LoVo (cell line): ENCODE results near the gene BCAS3.

Source experiments
- DNase-seq: peaks from one replicate; pipeline ENCODE4 v3.0.0-alpha.2; 2016; ENCODE audit warnings: low spot score

The BCAS3 gene

GRCh38 chr17:61291451-61292285 is 614.0 kb downstream of the BCAS3 start:
- DNase-seq = no peak

DNA sequence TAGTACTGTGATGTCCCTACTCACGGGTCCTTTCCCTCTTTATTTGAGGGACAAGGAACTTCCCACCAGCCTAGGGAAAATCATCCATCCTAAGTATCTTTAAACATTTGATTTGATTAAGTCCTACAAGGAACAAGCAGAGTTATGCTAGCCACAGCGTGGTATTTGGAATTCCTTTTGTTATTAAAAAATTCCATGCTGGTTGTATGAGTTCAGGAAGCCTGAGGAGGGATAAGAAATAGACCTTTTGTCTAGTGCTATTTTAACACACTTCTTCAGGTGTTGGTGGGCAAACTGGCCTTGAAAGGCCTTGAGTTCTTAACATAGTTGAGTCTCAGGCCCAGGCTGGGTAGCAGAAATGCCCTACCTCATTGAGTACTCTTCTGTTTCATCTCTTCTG is 616.6 kb downstream of the BCAS3 start:
- no peak for DNase-seq

GRCh38 chr17:61294777-61295176 is 617.1 kb downstream of the BCAS3 start:
- DNase-seq = peak; percentile 27

DNA sequence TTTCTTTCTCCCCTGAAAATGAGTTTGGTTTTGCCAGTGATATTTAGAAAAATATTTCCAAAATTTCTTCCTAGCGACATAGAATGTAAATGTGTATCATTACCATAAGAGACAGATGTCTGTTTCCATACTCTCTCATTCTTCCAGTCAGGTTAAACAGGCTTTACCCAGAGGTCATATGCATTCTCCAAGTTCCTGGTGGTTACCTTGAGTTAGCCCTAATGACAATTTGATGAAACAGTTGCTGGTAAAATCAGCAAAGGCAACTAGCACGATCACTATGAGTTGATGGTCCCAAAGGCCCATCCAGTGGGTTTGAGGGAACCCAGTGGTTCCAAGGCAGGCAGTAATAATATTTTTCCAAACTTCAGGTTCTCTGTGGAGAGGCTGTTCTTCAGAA is 618.4 kb downstream of the BCAS3 start:
- no peak for DNase-seq

DNA sequence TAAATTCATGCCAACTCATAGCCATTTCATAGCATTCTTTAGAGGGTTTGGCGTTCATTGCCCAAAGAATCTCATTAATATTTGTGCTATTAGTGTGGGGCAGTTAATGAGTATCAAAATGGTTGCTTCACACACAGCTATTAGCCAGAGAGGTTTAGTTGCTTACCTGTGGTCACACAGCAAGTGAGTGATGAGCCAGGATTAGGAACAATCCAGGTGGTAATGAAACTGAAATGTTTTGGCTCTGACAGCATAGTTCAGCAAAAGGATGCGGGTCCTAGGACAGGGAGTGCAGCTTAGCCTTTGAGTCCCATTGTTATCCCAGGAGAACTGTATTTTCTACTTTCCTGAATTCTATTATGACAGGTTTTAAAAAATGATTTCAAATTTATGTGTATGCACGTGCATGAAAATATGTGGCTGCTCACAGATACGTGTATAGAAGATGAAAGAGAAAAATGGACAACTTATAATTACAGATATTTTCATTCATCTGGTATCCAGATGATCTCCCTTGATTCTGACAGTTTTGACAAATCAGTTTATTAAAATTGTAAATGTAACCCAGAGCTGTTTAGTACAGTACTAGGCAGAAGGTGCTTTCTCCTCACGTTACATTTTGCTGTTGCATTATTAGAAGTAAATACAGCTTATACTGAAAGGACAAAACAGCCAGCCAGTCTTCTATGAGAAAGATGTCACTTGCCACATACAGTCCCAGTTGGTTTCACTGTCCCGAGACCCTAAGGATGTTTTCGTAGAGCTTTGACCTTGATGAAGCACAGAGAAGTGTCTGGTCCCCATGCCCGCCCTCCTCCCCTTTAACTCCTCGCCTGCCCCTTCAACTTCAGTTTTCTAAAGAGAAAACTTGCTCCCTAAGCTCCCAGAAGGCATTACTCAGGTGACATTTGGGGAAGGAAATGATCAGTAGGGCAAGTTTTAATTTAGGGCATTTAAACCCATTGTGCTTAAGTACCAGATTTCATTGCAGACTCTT is 622.2 kb downstream of the BCAS3 start:
- DNase-seq = no peak

- DNase-seq = no peak
These were observed 625.5 kb downstream of the BCAS3 start for GRCh38 chr17:61302953-61303816.

GRCh38 chr17:61303817-61304096 is 626.1 kb downstream of the BCAS3 start:
- DNase-seq = no peak

DNA sequence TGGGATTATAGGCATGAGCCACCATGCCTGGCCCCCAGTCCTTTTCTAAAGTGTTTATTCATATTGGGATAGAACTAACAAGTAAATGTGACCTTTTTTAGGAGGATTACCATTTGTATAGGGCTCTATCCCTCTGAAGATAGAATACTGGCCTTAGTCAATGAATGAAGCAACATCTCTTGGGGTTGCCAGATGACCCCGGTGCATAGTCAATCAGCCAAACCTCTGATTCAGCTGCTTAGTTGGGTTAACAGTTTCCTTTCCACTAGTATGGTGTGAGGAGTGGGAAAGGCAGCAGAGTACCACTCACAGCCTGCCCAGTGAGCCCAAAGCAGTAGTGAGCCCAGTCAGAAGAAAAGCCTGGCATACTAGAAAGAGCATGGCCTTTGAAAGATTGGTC is 627.4 kb downstream of the BCAS3 start:
- DNase-seq = no peak

GRCh38 chr17:61306003-61306402 is 628.4 kb downstream of the BCAS3 start:
- DNase-seq = no peak

GRCh38 chr17:61307905-61308886 is 630.5 kb downstream of the BCAS3 start:
- DNase-seq = no peak

DNA sequence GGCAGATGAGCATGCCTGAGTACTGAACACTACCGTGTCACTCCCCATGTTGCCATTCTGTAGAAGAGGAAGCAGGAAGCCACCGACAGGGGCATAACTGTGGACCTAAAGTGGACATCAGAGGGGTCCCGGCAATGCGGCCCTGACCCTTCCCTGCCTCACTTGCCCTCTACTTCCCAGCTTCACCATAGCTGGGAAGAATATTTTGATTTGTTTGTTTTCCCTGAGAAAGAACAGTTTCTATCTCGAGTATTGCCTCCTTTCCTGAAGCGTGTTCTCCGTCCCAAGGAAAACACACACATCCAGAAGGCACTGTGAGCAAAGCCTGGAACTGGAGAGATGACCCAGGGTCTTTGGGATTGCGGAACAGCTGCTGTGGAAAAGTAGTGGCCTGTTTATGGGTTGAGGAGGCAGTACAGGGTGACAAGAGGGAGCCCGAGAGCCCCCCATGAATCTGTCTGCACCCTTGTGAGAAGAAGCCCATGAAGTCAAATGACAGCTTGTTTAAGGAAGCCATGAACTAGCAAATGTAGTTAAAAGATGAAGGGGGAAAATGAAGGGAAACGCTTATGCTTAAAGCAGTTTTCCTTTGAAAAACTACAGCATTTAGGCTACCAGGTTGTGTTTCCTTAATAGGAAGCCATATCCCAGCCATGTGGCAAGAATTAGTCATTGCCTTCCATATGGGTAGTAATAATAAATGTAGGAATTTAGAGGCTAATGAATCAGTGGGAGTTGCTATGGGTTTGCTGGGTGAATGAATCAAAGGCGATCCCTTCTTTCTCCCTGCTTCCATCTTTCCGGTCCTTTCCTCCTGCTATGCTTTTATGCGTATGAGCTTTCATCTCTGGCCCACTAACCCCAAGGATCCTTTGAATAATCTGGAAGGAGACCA is 632.0 kb downstream of the BCAS3 start:
- DNase-seq = no peak

GRCh38 chr17:61310590-61310989 is 632.9 kb downstream of the BCAS3 start:
- DNase-seq = no peak

DNA sequence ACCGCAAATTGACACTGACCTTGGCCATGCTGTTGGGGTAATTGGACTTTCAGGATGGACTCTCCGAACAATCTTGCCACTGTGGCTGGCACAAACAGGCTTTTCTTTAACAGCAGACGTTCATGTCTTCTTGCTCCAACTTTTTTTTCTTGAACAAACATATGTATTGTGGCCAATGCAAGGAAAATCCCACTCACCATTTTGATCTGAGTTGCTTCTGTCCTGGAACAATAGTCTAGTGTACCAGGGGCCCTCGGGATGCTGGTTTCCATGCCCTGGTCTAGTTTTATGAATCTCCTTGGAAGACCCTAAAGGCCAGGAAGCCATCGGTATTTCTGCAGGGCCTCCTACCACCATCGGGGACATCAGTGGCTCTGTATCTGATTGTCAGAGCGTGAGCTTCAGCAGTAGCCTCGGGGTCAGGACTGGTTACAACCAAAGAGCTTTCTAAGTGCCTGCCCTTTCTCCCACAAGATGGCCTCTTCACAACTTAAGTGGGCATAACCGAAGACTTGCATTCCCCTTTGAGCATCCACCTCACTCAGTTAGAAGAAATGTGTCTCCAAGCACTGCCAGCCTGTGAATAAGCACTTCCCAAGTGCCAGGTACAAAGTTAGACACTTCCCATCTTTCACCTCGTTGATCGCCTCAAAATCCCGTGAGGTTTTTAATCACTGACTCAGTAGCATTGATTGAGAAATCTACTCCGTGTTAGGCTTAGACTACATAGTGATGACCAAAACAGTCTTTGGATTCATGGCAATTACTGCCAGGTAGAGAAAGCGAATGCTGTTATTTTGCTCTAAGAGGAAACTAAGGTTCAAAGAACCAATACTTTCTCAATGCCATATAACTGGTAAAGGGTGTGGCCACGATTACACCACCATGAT is 635.0 kb downstream of the BCAS3 start:
- DNase-seq = no peak

DNA sequence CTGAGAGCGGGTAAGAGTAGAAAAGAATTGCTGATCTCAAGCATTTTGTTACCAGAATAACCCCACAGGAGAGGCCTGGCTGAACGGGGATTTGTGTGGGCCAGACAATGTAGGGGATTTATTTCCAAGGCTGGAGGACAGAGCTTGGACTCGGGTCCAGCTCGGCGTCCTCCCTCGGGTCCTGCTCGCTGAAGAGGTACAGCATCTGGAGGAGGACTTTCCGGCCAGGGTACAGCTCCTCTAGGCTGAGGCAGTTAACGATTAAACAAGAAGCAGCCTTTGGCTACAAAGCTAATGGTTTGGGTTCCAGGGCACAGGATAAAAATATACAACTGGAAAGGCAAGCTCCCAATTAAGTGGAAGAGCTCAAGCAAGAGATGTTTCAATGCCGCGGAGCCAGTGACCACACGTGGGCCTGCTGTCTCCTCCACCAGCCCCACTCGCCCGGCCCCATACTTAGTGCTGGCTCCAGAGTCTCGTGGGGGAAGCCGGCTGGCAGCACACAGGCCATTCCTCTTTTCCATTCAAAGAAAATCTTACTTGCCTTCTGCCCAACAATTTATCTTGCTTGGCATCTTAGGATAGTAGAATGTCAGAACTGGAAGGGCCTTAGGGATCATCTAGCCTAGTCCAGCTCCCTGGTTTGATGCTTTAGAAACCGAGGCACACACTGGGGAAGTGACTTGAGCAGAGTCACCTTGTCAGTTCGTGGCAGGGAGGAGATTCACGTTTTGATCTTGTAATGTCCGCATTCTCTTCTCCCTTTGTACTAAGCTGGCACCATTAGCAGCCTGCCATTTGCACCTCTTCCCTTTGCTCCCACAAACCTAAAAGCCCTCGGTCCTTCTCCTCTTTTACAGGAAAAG is 636.0 kb downstream of the BCAS3 start:
- DNase-seq = no peak

- DNase-seq = no peak
These were observed 636.9 kb downstream of the BCAS3 start for GRCh38 chr17:61314368-61315078.

DNA sequence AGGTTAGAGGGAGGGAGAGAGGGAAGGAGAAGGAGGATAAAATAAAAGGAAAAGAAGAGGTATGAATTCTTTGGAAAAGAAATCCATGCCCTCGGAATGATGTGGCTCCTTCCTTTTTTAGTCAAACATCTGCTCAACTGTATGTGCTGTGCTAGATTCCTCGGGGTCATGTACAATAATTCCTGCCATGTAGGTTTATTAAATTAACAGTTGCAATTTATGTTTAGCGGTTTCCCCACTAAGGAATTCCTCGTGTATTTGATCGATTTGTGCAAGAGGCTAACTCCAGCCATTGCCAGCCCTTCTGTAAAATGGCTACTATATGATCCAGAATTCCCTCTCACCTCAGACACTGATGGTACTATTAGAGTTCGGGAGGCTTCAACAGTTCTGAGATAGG is 639.0 kb downstream of the BCAS3 start:
- DNase-seq = no peak

- no peak for DNase-seq
These were observed 640.1 kb downstream of the BCAS3 start for GRCh38 chr17:61317779-61318178.
